ENCODE data around the gene NPTN.

NPTN gene

GRCh38 chr15:73631915-73632669 lies 1.1 kb downstream of the NPTN start:
- DNase-seq (ENCODE audit: low read depth), result peak; percentile 39

- no peak for DNase-seq (ENCODE audit: low read depth)
Observed at GRCh38 chr15:73630921-73631362, 2.2 kb downstream of the NPTN start.

GRCh38 chr15:73629798-73630429 lies 3.3 kb downstream of the NPTN start:
- no peak for DNase-seq (ENCODE audit: low read depth)

GRCh38 chr15:73628976-73629797 lies 4.0 kb downstream of the NPTN start:
- DNase-seq (ENCODE audit: low read depth), result no peak

- DNase-seq (ENCODE audit: low read depth), result no peak
Observed at GRCh38 chr15:73628102-73628501, 5.1 kb downstream of the NPTN start.

GRCh38 chr15:73626072-73626471 lies 7.1 kb downstream of the NPTN start:
- DNase-seq (ENCODE audit: low read depth), result no peak

GRCh38 chr15:73624530-73624929 lies 8.7 kb downstream of the NPTN start:
- DNase-seq (ENCODE audit: low read depth), result no peak

- DNase-seq (ENCODE audit: low read depth), result no peak
Observed at GRCh38 chr15:73621286-73621826, 11.8 kb downstream of the NPTN start.

- DNase-seq (ENCODE audit: low read depth), result no peak
Observed at GRCh38 chr15:73620078-73620477, 13.1 kb downstream of the NPTN start.

GRCh38 chr15:73617913-73618312 lies 15.3 kb downstream of the NPTN start:
- no peak for DNase-seq (ENCODE audit: low read depth)

GRCh38 chr15:73617301-73617831 lies 15.8 kb downstream of the NPTN start:
- DNase-seq (ENCODE audit: low read depth), result no peak

GRCh38 chr15:73608941-73609340 lies 24.2 kb downstream of the NPTN start:
- DNase-seq (ENCODE audit: low read depth), result no peak

GRCh38 chr15:73608475-73608874 lies 24.7 kb downstream of the NPTN start:
- DNase-seq (ENCODE audit: low read depth), result no peak

- no peak for DNase-seq (ENCODE audit: low read depth)
Observed at GRCh38 chr15:73607843-73608242, 25.3 kb downstream of the NPTN start.

- DNase-seq (ENCODE audit: low read depth), result no peak
Observed at GRCh38 chr15:73607405-73607804, 25.8 kb downstream of the NPTN start.

GRCh38 chr15:73605759-73606436 lies 27.3 kb downstream of the NPTN start:
- no peak for DNase-seq (ENCODE audit: low read depth)

- no peak for DNase-seq (ENCODE audit: low read depth)
Observed at GRCh38 chr15:73604477-73604876, 28.7 kb downstream of the NPTN start.

GRCh38 chr15:73602992-73603391 lies 30.2 kb downstream of the NPTN start:
- DNase-seq (ENCODE audit: low read depth), result no peak

- no peak for DNase-seq (ENCODE audit: low read depth)
Observed at GRCh38 chr15:73602446-73602843, 30.7 kb downstream of the NPTN start.

- no peak for DNase-seq (ENCODE audit: low read depth)
Observed at GRCh38 chr15:73601451-73602445, 31.4 kb downstream of the NPTN start.
